ENCODE results near the gene IKZF1.

GRCh38 chr7:50359258-50359994 is 54.9 kb downstream of the IKZF1 start:
- TF ChIP-seq CTCF (conservative IDR thresholded peaks at IDR 0.05; ENCODE audit: low read depth, low read length) (no peak), EZH2 (IDR thresholded peaks at IDR 0.05; ENCODE audit: borderline replicate concordance, low read depth, low read length, poor library complexity, severe bottlenecking) (no peak)

Data from A673 (cell line).